Hypothalamus (tissue), 51 donors: ENCODE data around the gene ARHGAP22.
A peak's percentile ranks its signal among the peaks of the same experiment; 100 is the strongest.

Experiments
- DNase-seq, 51 donors: peaks; one replicate each; lab custom pipeline; 2025; lab: John Stamatoyannopoulos, UW

ARHGAP22 gene

DNA sequence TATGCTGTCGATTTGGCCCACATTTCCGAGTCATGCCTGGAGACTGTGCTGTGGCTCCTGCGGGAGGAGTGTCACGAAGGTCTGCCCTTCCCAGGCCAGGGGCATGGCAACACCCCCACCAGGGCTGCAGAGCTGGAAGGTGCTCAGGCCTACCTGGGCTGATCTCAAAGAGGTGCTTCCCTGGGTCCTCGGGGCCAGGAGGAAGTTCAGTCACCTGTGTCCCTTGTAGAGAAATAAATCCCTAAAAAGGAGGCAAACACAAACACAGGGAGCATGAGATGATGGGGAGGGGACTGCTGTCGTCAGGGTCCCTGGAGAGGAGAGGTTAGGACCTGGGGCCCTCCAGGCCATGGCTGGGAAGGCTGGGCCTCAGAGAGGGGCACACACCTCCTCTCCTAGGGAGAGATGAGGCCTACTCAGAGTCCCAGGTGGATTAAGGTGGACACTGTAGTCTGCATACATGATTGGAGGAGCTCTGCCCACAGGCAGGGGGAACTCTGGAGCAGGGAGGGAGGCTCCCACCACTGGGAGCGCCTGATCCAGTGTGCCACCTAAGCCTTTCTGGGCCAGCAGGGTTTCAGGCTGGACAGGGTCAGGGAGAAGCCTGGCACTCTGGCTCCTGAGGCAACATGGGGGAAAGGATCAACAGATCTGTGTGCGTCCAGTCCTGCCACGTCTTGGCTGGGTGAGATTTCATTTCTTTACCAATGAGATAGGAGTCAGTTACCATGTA, 49.4 kb downstream of the ARHGAP22 start:
- no peak for DNase-seq

DNA sequence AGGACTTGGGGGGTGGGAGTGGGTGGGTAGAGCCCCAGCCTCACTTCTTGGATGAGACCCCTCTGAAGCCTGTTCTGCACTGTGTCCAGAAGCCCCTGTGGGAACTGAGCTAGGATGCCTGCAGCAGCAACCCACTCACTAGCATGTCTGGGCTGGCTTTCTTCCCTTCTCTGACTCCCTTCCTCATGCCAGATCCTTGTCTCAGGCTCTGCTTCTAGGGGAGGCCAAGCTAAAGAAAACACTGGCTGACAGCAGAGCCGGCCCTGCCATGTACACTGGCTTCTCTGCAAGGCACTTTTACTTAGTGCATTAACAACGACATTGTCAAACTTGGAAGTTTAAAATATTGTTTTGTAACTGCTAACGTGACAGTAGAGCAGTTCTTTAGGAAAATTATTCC, 50.2 kb downstream of the ARHGAP22 start:
- peak in 2 of 51 donors; percentile 17 to 46 for DNase-seq

DNA sequence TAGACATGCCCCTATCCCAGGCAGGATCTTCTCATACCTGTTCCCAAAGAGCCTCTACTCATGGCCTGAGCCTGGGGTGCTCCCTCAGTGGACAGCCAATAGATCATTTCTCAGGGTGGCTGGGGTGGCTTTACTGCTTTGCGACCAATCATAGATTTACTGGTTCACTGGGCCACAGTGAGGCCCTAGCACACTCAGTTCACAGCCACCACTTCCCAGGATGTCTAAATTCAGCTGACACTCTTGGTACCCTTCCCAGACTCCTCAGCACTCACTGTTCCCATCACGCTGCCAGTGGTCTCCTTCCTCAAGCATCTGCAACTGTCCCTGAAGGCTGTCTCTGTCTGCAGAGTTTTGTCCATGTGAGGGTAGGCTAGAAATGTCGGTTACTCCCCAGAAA, 50.6 kb downstream of the ARHGAP22 start:
- peak in 3 of 51 donors; percentile 22 to 46 (median 23) for DNase-seq

DNA sequence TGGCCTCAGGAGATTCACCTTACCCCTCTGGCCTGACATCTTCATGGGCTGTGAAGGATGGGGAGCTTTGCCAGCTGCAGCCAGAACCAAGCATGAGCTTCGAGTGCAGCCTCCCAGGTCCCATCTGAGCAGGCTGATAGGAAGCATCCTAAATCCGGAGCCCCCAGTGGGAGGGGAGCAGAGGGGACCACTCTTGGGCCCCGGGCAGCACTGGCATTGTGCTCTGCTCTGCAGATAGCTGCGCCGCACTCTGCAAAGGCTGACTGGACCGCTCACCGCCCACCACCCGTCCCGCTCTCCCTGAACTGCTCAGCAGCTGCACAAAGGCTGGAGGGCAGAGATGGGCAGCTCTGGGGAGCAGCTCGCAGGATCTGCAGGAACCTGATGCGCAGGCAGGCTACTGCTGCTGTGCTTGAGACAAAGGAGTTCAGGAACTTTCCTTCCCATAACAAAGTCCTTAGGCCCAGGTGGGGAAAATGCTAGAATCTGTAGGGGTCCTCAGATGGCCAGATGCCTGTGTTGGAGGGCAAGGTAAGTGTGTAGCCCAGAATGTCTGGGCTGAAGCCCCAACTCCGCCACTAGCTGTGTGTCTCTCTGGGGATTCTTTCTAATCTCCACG, 51.8 kb downstream of the ARHGAP22 start:
- no peak for DNase-seq

DNA sequence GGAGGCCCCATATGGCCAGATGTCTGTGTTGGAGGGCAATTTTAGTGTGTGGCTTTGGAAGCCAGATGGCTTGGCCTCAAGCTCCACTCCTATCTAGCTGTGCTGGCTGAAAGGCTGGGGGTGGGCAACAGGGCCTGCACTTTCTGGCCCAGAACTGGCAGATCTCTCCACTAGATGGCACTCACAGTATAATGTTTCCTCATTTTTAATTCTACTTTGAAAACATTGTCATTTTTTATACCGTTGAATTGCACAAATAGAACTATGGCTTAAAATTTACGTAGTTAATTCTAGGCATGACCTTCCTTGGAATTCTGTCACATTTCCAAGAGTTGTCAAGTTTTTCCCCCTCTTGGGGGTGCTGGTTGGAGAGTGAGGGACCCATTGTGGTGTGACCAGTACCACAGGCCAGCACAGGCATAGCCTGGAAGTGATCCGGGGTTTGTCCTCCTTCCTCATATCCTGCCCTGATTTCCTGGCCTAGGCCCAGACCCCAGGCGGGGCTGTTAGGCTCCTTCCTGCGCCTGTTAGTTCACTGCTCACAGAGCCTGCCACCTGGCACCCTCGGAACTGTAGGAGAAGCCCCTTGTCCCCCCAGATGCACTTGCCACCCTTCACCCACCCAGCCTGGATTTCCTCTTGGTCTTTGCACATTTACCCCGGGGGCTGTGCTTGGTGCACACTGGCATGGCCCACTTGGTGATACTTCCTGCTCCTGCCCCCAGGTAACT, 52.8 kb downstream of the ARHGAP22 start:
- peak in 17 of 51 donors; percentile 12 to 73 (median 36) for DNase-seq

DNA sequence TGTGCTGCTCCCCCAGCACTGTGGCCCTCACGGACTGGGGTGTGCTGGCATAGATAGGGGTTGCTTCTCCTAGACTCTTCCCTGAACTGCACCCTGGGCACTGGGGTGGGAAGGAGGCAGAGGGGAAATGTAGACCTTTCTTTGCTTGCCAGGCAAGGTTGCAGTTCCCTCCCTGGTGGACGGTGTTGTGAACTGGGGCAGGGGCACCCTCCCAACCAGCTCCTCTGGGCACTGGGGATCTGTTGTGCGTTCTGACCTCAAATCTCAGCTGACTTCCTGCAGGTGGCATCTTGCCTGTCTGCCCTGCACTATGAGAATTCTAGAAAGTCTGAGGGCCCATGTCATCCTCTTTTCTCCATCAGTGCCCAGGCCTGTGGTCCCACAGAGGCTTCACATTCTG, 53.9 kb downstream of the ARHGAP22 start:
- no peak for DNase-seq

DNA sequence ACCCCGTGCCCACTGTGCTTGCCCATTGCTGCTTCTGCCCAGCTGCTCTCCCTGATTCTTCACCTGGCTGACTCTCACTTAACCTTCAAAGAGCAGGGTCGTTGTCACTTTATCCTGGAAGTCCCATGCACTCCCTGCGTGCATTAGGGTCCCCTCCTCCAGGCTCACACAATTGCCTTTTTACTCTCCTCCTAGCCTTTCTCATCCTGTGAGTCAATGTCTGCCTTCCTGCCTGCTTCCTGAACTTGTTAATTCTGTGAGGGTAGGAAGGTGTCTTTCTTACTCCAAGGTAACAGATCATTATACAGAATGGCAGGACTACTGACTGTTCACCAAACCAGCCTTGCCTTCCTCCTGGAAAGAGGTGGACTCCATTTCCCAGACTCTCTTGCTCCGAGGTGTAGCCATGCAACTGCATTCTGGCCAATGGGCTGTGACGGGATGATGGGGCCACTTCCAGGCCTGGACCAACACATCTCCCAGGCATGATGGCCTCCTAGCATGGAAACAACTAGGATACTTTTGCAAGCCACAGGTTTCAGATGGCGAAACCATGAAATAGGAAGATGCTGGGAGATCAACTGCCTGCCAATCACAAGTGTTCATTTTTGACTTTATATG, 54.7 kb downstream of the ARHGAP22 start:
- no peak for DNase-seq

DNA sequence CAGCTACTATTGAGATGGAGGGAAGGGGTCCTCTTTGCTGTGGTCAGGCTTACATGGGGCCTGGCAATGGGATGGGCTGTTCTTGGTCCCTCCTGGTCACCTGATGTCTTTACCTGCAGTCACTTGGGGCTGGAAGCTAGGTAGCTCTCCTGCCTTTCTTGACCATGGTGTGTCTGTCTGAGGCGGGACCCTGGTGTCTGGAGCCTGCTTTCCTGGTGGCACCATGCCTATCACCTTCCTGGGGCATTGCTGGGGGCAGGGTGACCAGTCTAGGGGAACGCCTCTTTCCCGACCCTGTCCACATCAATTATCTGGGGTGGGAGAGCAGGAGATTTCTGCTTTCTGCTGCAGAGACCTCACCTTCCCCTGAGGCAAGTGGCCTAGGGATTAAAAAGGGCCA, 55.6 kb downstream of the ARHGAP22 start:
- no peak for DNase-seq

DNA sequence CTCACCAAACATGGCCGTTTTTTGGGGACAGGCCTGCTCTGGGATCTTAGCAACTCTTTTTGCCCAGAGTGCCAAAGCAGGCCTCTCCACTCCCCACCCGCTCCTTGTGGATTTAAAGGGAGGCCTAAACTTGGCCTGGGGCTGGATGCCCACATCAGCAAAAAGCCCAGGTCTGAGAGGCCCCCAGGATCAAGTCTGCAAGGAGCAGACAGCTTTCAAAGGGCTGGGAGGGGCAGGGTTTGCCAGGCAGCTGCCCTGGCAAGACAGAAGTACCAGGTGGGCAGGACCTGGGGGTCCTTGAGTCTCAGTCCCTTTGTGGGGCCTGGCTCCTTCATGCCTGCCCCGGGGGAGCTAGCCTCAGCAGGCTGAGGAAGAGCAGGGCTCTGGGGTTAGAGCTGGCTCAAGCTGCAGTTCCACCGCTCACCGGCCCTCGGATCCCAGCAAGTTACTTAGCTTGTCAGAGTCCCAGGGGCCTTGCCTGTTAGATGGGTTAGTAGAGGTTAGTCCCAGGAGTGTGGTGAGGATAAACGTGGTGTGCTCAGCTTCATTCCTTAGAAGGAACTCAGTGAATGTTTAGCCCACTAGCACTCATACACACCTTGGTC, 56.2 kb downstream of the ARHGAP22 start:
- no peak for DNase-seq

DNA sequence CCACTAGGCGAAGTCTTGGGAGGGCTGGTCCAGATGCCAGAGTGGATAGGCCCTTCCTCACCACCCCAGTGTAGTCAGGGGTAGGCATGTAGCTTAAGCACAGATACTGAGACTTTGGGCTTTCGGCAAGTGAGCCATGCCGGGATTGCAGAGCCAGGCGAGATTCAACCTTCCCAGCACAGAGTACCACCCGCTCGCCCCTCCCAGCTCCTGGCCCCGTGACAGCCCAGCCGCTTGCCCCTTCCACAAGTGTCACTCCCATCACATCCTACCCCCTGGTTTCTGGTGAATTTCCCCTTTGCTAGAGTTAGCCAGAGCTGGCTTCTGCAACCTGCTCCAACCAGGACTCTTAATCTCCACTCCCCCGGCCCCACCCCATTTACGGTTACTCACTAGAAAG, 56.9 kb downstream of the ARHGAP22 start:
- no peak for DNase-seq

DNA sequence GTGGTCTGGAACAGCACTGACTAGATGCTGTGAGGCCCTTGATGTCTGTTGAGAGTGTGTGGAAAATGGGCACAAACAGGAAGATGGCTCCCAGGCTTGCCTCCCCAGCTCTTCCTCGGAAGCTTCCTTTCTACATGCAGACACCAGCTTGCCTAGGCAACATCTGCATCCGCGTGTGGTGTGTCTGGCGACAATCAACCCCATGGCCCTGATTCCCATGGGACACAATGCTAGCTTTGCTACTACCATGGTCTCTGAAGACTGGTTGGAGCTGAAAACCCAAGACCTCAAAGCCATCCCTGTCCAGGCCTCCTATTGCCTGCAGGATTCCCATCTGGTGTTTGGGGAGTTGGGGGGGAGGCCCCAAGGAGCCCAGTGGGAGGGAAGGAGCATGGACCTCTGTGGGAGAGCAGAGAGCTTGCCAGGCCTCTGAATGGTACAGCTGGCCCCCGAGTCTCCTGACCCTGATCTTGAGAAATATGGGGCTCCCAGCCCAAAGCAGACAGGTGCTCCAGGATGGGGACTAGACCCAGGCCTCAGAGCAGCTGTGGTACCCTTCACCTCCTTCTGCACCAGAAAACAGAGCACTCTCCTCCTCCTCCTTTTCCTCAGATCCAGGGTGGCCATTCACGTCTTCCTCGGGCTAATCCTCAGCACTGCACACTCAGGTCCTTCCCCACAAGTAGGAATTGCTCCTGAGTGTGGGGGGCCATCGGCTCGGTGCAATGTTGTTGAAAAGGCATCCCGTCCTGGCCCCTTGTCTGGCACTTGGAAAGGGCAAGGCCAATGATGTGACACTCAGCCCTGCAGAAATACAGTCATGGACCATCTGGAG, 57.6 kb downstream of the ARHGAP22 start:
- DNase-seq, result no peak

DNA sequence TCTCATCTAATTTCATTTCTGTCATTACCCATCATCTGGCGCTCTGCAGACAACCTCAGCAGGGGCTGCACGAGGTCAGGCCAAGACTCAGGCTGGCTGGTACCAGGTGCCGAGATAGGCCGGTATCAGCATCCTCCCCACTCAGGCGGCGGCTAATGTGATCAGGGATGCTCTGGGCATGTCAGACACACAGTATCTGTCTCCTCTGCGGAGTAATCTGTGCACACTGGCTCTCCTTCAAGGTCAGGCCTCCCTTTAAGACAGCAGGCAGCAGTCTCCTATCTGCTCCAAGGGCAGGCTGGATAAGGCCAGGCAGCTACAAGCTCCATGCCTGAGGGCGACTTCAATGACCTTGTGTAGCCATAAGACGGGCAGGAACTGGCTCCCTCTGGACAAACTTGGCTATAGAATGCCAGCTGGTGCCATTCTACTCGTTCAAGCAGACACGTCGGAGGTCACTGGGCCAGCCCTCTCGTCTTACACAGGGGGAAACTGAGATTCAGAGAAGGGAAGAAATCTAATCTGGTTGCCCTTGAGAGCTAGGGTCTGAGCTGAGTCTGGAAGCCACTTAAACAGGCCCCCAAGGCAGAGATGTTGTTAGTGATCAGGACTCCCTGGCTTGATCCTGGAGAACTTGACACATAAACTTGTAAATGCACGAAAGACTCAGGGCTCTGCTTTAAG, 59.3 kb downstream of the ARHGAP22 start:
- DNase-seq, result no peak

DNA sequence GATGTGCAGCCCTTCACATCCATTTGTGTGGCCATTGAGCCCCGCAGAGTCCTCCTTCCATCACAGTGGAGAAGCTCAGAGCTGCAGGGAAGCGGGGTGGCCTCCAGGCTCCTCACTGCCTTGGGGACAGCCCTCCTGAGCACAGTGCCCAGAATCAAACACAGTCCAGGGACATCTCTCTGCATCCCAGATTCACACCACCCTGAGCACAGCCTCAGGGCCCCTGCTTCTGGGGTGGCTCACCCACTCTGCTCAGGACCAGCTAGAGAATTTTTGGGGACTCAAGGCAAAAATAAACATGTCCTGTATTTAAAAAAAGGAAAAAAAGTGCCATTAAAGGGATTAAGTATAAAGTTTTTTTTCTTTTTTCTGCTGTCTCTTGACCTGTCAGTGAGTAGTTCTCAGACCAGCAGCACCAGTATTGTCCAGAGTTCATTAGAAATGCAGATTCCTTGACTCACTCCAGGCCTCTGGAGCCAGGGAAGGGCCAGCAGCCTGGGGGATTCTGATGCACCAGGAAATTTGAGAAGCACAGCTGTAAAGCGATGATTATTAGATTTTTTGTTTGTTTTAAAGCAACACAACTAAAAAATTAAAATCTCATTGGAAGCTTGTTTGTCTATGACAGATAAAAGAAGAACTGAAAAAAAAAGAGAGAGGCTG, 61.6 kb downstream of the ARHGAP22 start:
- DNase-seq, result no peak

DNA sequence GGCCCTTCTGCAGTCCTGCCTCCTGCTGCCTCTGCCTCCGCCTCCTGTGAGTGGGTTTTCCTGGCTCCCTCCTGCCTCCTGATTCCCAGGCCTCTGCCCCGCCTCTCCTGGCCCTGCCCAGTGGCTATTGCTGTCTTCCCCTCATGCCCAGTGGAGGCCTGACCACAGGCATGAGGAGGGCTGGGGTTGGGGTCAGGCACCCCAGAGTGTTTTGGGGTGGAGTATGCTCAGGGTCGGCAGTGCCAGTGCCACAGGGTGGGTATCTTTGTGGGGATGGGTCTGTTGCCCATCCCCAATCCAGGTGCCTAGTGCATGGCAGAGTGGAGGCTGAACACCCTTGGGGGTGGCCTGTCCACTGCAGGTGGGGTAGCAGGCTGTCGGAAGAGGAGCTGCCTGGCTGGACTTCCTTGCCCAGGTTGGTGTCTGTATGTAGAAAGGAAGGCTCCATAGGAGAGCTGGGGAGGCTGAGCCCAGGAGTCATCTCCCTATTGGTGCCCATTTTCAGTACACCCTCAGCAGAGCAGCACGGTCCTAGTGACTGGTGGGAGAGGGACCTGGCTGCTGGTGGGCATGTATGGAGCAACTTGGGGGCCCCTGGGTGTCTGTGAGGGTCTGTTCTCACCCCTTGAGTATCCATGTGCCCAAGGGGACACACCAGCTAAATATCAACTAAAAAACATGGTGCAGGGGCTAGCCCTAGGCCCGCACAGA, 62.2 kb downstream of the ARHGAP22 start:
- DNase-seq, result no peak

DNA sequence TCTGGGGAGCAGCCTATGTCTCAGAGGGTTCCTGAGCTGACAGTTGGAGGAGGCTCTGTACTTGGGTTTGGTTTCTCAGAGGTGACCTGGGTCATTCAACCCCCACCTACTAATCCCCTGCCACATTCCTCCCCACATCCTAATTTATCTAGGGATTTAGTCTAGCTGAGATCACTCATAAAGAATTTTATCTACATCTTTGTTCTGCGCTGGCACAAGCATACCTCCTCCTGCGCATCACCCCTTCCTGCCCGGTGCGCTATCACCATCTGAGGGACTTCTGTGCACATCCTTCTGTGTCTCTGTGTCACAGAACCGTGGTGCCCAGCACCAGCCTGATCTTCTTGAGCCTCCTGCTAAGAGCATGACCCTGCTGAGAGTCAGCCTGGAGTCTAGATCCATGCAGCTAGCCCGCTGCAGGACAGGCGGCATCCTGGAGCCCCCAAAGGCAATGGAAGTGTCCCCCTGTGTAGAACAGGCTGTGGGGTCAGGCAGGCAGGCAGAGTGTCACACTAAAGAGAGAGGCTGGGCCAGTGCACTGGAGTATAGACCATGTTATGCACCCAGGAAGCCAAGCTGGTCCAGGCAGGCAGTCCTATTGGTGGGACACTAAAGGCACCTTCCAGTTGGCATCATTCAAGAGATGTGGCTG, 63.6 kb downstream of the ARHGAP22 start:
- DNase-seq, result no peak

DNA sequence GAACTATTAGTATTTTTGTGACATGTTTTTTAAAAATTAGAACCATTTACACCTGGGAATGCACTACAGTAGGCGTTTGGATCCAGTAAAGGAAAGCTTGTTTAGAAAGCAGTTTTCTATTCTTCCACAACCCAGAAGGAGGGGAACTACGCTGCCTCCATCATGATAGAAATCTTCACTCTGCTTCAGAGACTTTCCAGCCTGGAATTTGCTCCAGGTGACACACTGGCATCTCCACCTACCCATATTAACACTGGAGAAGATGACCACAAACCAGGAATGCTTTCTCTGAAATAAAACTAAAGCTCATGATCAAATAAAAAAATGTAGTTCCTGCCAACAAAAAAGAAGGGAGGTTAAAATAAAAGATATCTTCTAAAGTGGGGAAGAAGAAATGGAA, 66.3 kb downstream of the ARHGAP22 start:
- DNase-seq, result no peak
